ENCODE results near the gene STARD10.

GRCh38 chr11:72751116-72752087 lies 42.4 kb downstream of the STARD10 start:
- no peak for TF ChIP-seq POLR2A (IDR thresholded peaks at IDR 0.05)
- no peak for TF ChIP-seq CTCF (IDR thresholded peaks at IDR 0.05)
